HG02571 (cell line): ENCODE results near the gene FOS.

Source experiments
- ATAC-seq: cut with Tn5 transposase; IDR thresholded peaks from one replicate; pipeline ENCODE4 v1.9.1; 2021; ENCODE audit warnings: mild to moderate bottlenecking, moderate library complexity; ENCODE audit not compliant: unreplicated experiment

The FOS gene

DNA sequence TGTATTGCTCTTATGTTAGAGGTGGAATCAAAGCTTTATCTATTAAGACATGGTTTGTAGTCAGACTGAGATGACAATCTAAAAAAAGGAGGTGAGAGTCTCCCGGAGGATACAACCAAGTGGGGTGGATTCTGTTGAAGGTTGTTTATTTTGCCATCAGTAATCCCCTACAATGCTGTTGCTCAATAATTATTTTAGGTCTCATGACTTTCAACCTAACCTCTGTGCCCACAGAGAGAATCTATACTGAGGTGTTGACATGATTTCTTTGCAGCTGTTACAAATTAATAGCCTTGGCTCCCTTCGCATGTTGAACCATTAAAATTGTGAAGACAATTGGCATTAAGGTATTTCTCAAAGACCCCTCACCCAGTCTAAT lies 28.7 kb upstream of the FOS start:
- no peak for ATAC-seq

DNA sequence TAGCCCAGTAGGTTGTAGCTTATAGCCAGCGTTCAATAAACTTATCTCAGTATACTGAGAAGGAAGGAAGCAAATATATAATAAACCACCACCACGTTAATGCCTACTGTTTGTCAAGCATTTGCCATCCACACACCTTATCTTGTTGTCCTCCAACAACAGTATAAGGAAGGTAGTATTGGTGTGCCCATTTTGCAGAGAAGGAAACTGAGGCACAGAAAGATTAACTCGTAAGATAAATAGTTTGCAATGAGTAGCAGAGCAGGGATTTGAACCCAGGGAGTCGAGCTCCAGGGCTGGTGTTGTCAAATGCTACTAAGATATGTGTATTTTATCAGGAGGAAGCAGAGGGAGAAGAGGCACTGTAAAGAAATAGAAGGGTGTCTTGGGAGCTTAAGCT lies 27.8 kb upstream of the FOS start:
- ATAC-seq, result no peak

GRCh38 chr14:75252254-75252837 lies 26.3 kb upstream of the FOS start:
- ATAC-seq, result no peak

DNA sequence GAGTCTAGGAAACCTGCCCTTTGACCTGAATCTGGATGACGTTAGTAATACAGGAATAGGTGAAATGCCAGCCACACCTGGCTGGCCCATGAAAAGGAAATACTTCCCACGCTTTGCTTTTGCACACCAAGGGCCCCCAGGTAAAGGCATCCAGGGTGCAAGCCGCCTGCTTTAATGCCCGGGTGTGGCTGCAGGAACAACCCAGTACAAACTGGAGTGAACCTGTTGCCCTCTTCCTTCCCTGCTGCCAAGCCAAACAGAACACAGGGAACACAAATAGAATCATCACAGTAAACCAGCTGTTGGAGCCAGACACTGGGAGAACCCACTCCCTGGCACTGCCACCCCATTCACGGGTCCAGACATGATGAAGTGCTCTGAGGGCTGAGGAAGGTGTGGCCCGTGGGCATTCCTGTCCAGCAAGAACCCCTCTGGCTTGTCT lies 24.2 kb upstream of the FOS start:
- no peak for ATAC-seq

DNA sequence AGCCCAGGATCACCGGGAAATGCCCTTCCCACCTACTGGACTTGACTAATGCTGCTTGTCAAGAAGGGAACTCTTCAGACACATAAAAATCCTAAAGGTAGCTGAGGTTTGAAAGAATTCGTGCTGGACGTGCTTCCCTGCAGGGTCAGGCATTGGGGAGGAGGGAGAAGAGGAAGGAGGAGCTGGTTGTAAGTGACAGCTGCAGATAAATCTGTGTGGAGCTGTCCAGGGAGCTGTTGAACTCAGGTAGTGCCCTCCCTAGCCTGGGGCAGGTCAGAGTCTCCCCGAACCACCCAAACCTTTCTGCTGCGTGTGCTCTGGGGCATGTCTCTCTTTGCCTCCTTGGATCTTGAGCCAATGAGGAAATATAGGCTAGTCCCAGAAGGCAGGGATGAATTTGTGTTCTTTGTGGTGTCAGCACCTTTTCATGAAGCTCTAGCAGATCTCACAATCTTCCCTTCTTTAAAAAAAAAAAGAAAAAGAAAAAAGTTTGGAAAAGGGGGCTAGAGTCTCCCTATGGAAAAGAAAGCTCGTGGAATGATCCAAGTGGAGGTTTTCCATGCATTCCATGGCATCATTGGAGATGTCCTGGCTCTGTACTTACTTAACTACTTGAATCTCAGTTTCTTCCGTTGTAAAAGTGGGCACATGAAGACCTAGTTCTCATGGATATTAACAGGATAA lies 23.6 kb upstream of the FOS start:
- no peak for ATAC-seq

- peak; percentile 26 for ATAC-seq
Measured at GRCh38 chr14:75258079-75258802, 20.4 kb upstream of the FOS start.

DNA sequence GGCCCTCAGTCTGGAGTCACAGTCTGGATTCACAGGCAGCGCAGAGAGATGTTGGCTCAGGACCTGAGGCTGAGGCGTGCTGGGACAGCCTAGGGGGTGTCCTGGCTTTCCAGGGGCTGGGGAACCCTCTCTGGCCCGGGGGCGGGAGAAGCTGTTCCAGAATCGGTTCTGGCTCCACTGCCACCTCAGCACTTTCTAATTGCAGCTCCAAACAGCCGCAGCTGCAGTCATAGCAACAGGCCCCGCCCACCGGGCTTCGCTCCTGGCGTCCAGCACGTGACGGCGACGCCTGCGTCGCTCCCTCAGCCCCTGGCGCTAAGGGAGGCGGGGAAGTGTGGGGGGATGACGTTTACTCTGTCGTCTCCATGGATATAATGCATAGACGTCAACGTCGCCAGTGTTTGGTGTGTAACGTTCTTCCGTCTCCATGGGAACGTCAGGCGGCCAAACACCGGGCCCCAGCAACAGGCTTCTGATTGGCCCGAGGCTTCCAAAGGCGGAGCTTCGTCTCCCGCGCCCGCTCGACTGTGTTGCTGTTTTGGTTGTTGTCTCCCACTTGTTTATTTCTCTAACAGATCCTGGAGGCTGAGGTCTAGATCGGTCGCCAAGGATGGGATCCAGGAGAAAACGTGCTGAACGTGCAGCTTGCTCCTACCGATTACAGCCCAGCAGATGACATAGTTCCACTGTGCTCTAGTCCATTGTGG lies 19.7 kb upstream of the FOS start:
- ATAC-seq, result peak; percentile 91

DNA sequence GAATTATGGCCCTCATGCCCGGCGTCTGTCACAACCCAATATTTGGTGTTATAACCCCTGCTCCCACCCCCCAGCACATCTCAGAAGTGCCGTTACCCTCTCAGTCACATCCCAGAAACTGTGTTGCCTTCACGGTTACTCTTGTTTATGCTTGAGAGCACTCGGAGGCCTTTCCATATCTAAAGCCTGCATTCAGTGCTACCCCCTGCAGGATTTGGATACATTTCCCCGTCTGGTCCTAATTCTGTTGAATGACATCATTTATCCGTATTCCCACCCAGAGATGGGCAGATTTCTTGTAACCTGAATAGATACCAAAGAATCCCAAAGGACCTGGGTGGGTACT lies 19.1 kb upstream of the FOS start:
- ATAC-seq, result no peak

- no peak for ATAC-seq
Measured at GRCh38 chr14:75260025-75260763, 18.4 kb upstream of the FOS start.

GRCh38 chr14:75261820-75262219 lies 16.8 kb upstream of the FOS start:
- ATAC-seq, result no peak

DNA sequence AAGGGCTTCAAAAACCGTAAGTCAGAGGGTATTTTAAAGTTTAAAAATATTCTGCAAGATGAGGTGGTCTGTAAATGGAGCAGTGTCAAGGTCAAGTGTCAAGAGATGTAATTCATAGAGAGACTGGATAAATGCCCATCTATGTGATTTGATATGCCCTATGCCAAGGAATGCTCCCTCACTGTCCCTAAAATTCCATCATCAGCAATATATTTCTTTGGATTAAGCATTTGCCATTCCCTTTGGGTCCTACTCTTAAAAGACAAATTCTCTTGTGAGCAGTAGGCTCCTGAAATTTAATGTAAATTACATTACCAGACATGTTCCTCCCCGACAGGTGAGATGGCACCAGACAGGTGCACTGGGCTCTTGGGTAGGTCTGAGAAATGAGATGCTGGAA lies 16.0 kb upstream of the FOS start:
- ATAC-seq, result no peak

- ATAC-seq, result no peak
Measured at GRCh38 chr14:75264036-75264435, 14.6 kb upstream of the FOS start.

- ATAC-seq, result no peak
Measured at GRCh38 chr14:75267141-75267721, 11.4 kb upstream of the FOS start.

- ATAC-seq, result no peak
Measured at GRCh38 chr14:75268633-75269550, 9.7 kb upstream of the FOS start.

DNA sequence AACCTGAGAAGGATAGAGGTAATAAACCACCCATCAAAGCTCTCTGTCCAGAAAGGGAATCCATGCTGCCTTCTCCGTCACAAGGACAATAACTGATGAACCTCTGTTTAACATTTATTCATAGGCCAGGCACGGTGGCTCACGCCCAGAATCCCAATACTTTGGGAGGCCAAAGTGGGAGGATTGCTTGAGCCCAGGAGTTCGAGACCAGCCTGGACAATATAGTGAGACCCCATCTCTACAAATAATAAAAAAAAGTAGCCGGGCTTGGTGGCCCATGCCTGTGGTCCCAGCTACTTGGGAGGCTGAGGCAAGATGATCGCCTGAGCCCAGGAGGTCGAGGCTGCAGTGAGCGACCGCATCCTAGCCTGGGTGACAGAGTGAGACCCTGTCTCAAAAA lies 7.1 kb upstream of the FOS start:
- ATAC-seq, result no peak

- ATAC-seq, result no peak
Measured at GRCh38 chr14:75273272-75274049, 5.2 kb upstream of the FOS start.

GRCh38 chr14:75274050-75274898 lies 4.4 kb upstream of the FOS start:
- ATAC-seq, result no peak
